Measurements from ENCODE around the gene FMNL1.

Gene FMNL1

GRCh38 chr17:45266372-45266926 lies 44.8 kb downstream of the FMNL1 start:
- H3K27ac ChIP-seq (ENCODE audit: insufficient read depth, low read depth, low read length, poor library complexity, severe bottlenecking) = no peak overlapping the region

GRCh38 chr17:45267436-45268055 lies 45.9 kb downstream of the FMNL1 start:
- H3K4me1 ChIP-seq (ENCODE audit: control insufficient read depth, insufficient read depth, low read length) = peaks cover 4% of the 10 kb centered on the region
- H3K36me3 ChIP-seq (ENCODE audit: control insufficient read depth, insufficient read depth, low read length) = peaks cover 32% of the 10 kb centered on the region
- 94 to 96% methylated on average over 10 of the region's 10 CpGs for WGBS, 2 experiments
- no peak overlapping the region for H3K4me3 ChIP-seq (ENCODE audit: insufficient read depth, low read depth, low read length)
- H3K27me3 ChIP-seq (ENCODE audit: control insufficient read depth, insufficient read depth, low read length, poor library complexity, severe bottlenecking) = no peaks in the 10 kb centered on the region
- H3K27ac ChIP-seq (ENCODE audit: insufficient read depth, low read depth, low read length, poor library complexity, severe bottlenecking) = no peak overlapping the region
- H3K9me3 ChIP-seq (ENCODE audit: control insufficient read depth, low read length) = no peaks in the 10 kb centered on the region

More at GRCh38 chr17:45266372-45266926, 44.8 kb downstream of the FMNL1 start:
- WGBS, 2 experiments = 93 to 94% methylated on average over 13 of the region's 13 CpGs
- Histone ChIP-seq H3K36me3 (ENCODE audit: control insufficient read depth, insufficient read depth, low read length) (peaks cover 32% of the 10 kb centered on the region), H3K9me3 (ENCODE audit: control insufficient read depth, low read length) (no peaks in the 10 kb centered on the region), H3K27me3 (ENCODE audit: control insufficient read depth, insufficient read depth, low read length, poor library complexity, severe bottlenecking) (peaks cover 5% of the 10 kb centered on the region), H3K4me3 (ENCODE audit: insufficient read depth, low read depth, low read length) (no peak overlapping the region), H3K4me1 (ENCODE audit: control insufficient read depth, insufficient read depth, low read length) (peaks cover 7% of the 10 kb centered on the region)

GRCh38 chr17:45269912-45270311 lies 48.2 kb downstream of the FMNL1 start:
- Histone ChIP-seq H3K27me3 (ENCODE audit: control insufficient read depth, insufficient read depth, low read length, poor library complexity, severe bottlenecking) (no peaks in the 10 kb centered on the region), H3K36me3 (ENCODE audit: control insufficient read depth, insufficient read depth, low read length) (peaks cover 37% of the 10 kb centered on the region), H3K4me3 (ENCODE audit: insufficient read depth, low read depth, low read length) (no peak overlapping the region), H3K9me3 (ENCODE audit: control insufficient read depth, low read length) (no peaks in the 10 kb centered on the region), H3K27ac (ENCODE audit: insufficient read depth, low read depth, low read length, poor library complexity, severe bottlenecking) (no peak overlapping the region), H3K4me1 (ENCODE audit: control insufficient read depth, insufficient read depth, low read length) (no peaks in the 10 kb centered on the region)
- 91 to 98% methylated on average over 7 of the region's 7 CpGs for WGBS, 2 experiments

- peaks cover 37% of the 10 kb centered on the region for H3K36me3 ChIP-seq (ENCODE audit: control insufficient read depth, insufficient read depth, low read length)
- H3K9me3 ChIP-seq (ENCODE audit: control insufficient read depth, low read length) = no peaks in the 10 kb centered on the region
- H3K27ac ChIP-seq (ENCODE audit: insufficient read depth, low read depth, low read length, poor library complexity, severe bottlenecking) = no peak overlapping the region
- H3K4me1 ChIP-seq (ENCODE audit: control insufficient read depth, insufficient read depth, low read length) = no peaks in the 10 kb centered on the region
- 77% methylated on average over 12 to 13 of the region's 13 CpGs for WGBS, 2 experiments
- H3K4me3 ChIP-seq (ENCODE audit: insufficient read depth, low read depth, low read length) = no peak overlapping the region
- no peaks in the 10 kb centered on the region for H3K27me3 ChIP-seq (ENCODE audit: control insufficient read depth, insufficient read depth, low read length, poor library complexity, severe bottlenecking)
These were observed 49.2 kb downstream of the FMNL1 start for GRCh38 chr17:45270828-45271418.

- H3K4me3 ChIP-seq (ENCODE audit: insufficient read depth, low read depth, low read length) = no peak overlapping the region
- H3K36me3 ChIP-seq (ENCODE audit: control insufficient read depth, insufficient read depth, low read length) = peaks cover 37% of the 10 kb centered on the region
- no peaks in the 10 kb centered on the region for H3K9me3 ChIP-seq (ENCODE audit: control insufficient read depth, low read length)
- H3K27ac ChIP-seq (ENCODE audit: insufficient read depth, low read depth, low read length, poor library complexity, severe bottlenecking) = no peak overlapping the region
- 97 to 98% methylated on average over 3 of the region's 3 CpGs for WGBS, 2 experiments
- H3K4me1 ChIP-seq (ENCODE audit: control insufficient read depth, insufficient read depth, low read length) = no peaks in the 10 kb centered on the region
- H3K27me3 ChIP-seq (ENCODE audit: control insufficient read depth, insufficient read depth, low read length, poor library complexity, severe bottlenecking) = no peaks in the 10 kb centered on the region
These were observed 49.9 kb downstream of the FMNL1 start for GRCh38 chr17:45271603-45272002.

- Histone ChIP-seq H3K9me3 (ENCODE audit: control insufficient read depth, low read length) (no peaks in the 10 kb centered on the region), H3K4me3 (ENCODE audit: insufficient read depth, low read depth, low read length) (no peak overlapping the region), H3K4me1 (ENCODE audit: control insufficient read depth, insufficient read depth, low read length) (no peaks in the 10 kb centered on the region), H3K27me3 (ENCODE audit: control insufficient read depth, insufficient read depth, low read length, poor library complexity, severe bottlenecking) (no peaks in the 10 kb centered on the region), H3K27ac (ENCODE audit: insufficient read depth, low read depth, low read length, poor library complexity, severe bottlenecking) (no peak overlapping the region), H3K36me3 (ENCODE audit: control insufficient read depth, insufficient read depth, low read length) (peaks cover 28% of the 10 kb centered on the region)
- WGBS, 2 experiments = 94% methylated on average over 16 of the region's 16 CpGs
These were observed 51.9 kb downstream of the FMNL1 start for GRCh38 chr17:45273551-45273957.

GRCh38 chr17:45274033-45274432 lies 52.3 kb downstream of the FMNL1 start:
- no peaks in the 10 kb centered on the region for H3K27me3 ChIP-seq (ENCODE audit: control insufficient read depth, insufficient read depth, low read length, poor library complexity, severe bottlenecking)
- H3K9me3 ChIP-seq (ENCODE audit: control insufficient read depth, low read length) = no peaks in the 10 kb centered on the region
- H3K4me3 ChIP-seq (ENCODE audit: insufficient read depth, low read depth, low read length) = no peak overlapping the region
- 94 to 96% methylated on average over 5 of the region's 5 CpGs for WGBS, 2 experiments
- no peak overlapping the region for H3K27ac ChIP-seq (ENCODE audit: insufficient read depth, low read depth, low read length, poor library complexity, severe bottlenecking)
- peaks cover 24% of the 10 kb centered on the region for H3K36me3 ChIP-seq (ENCODE audit: control insufficient read depth, insufficient read depth, low read length)
- no peaks in the 10 kb centered on the region for H3K4me1 ChIP-seq (ENCODE audit: control insufficient read depth, insufficient read depth, low read length)

- H3K27ac ChIP-seq (ENCODE audit: insufficient read depth, low read depth, low read length, poor library complexity, severe bottlenecking) = no peak overlapping the region
- no peaks in the 10 kb centered on the region for H3K4me1 ChIP-seq (ENCODE audit: control insufficient read depth, insufficient read depth, low read length)
- no peaks in the 10 kb centered on the region for H3K27me3 ChIP-seq (ENCODE audit: control insufficient read depth, insufficient read depth, low read length, poor library complexity, severe bottlenecking)
- 84 to 88% methylated on average over 6 of the region's 6 CpGs for WGBS, 2 experiments
- H3K9me3 ChIP-seq (ENCODE audit: control insufficient read depth, low read length) = no peaks in the 10 kb centered on the region
- peaks cover 6% of the 10 kb centered on the region for H3K36me3 ChIP-seq (ENCODE audit: control insufficient read depth, insufficient read depth, low read length)
- no peak overlapping the region for H3K4me3 ChIP-seq (ENCODE audit: insufficient read depth, low read depth, low read length)
These were observed 54.3 kb downstream of the FMNL1 start for GRCh38 chr17:45276031-45276430.

GRCh38 chr17:45277216-45277849 lies 55.6 kb downstream of the FMNL1 start:
- Histone ChIP-seq H3K27ac (ENCODE audit: insufficient read depth, low read depth, low read length, poor library complexity, severe bottlenecking) (no peak overlapping the region), H3K27me3 (ENCODE audit: control insufficient read depth, insufficient read depth, low read length, poor library complexity, severe bottlenecking) (no peaks in the 10 kb centered on the region), H3K36me3 (ENCODE audit: control insufficient read depth, insufficient read depth, low read length) (peaks cover 5% of the 10 kb centered on the region), H3K9me3 (ENCODE audit: control insufficient read depth, low read length) (no peaks in the 10 kb centered on the region), H3K4me3 (ENCODE audit: insufficient read depth, low read depth, low read length) (no peak overlapping the region), H3K4me1 (ENCODE audit: control insufficient read depth, insufficient read depth, low read length) (no peaks in the 10 kb centered on the region)
- WGBS, 2 experiments = 66% methylated on average over 16 of the region's 16 CpGs

GRCh38 chr17:45277992-45278391 lies 56.3 kb downstream of the FMNL1 start:
- H3K27me3 ChIP-seq (ENCODE audit: control insufficient read depth, insufficient read depth, low read length, poor library complexity, severe bottlenecking) = no peaks in the 10 kb centered on the region
- H3K36me3 ChIP-seq (ENCODE audit: control insufficient read depth, insufficient read depth, low read length) = peaks cover 8% of the 10 kb centered on the region
- WGBS, 2 experiments = 91 to 92% methylated on average over 7 of the region's 7 CpGs
- H3K4me3 ChIP-seq (ENCODE audit: insufficient read depth, low read depth, low read length) = no peak overlapping the region
- no peaks in the 10 kb centered on the region for H3K9me3 ChIP-seq (ENCODE audit: control insufficient read depth, low read length)
- H3K27ac ChIP-seq (ENCODE audit: insufficient read depth, low read depth, low read length, poor library complexity, severe bottlenecking) = no peak overlapping the region
- no peaks in the 10 kb centered on the region for H3K4me1 ChIP-seq (ENCODE audit: control insufficient read depth, insufficient read depth, low read length)

Data from ectodermal cell (in vitro differentiated cells).